Ishikawa (cell line): Measurements from ENCODE around the gene NAV1.

Experiments
- CEBPB ChIP-seq: IDR thresholded peaks from 2 replicates; pipeline ENCODE4 v1.6.1; 2012
- EGR1 ChIP-seq: IDR thresholded peaks from 2 replicates; pipeline ENCODE4 v1.6.1; 2012
- EP300 ChIP-seq: IDR thresholded peaks from 2 replicates; pipeline ENCODE4 v1.6.1; 2012; ENCODE audit warnings: borderline replicate concordance
- FOXM1 ChIP-seq: IDR thresholded peaks from 2 replicates; pipeline ENCODE4 v1.6.1; 2012; ENCODE audit warnings: low read depth, borderline replicate concordance
- RAD21 ChIP-seq: IDR thresholded peaks from 2 replicates; pipeline ENCODE4 v1.6.1; 2012; ENCODE audit warnings: low read depth
- ZBTB7A ChIP-seq: IDR thresholded peaks from 2 replicates; pipeline ENCODE4 v1.6.1; 2012; ENCODE audit warnings: low read depth
- TF ChIP-seq, protein P1 (sequence below): IDR thresholded peaks from 2 replicates; pipeline ENCODE4 v1.6.1; 2012; ENCODE audit warnings: low read depth, mild to moderate bottlenecking

DNA sequence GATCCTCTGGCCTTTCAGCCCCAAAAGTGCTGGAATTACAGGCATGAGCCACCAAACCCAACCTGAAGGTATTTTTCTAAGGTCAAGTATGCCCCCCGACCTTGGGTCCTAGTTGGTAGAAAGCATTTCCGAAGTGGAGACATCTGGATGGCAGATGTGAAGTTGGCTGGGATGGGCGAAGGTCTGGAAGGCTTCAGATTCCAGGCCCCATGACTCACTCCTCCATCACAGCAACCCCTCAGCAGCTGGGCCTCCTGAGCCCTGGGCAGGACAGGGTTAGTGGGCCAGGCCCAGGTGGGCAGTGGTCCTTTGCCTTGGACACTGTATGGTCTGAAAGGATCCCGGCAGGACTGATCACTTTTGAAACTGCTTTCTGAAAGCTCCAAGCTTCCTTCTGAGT is 23.3 kb downstream of the NAV1 start:
- TF ChIP-seq EP300 (no peak), ZBTB7A (no peak), RAD21 (no peak), CEBPB (no peak), FOXM1 (no peak), EGR1 (no peak)
- TF ChIP-seq, protein P1, sequence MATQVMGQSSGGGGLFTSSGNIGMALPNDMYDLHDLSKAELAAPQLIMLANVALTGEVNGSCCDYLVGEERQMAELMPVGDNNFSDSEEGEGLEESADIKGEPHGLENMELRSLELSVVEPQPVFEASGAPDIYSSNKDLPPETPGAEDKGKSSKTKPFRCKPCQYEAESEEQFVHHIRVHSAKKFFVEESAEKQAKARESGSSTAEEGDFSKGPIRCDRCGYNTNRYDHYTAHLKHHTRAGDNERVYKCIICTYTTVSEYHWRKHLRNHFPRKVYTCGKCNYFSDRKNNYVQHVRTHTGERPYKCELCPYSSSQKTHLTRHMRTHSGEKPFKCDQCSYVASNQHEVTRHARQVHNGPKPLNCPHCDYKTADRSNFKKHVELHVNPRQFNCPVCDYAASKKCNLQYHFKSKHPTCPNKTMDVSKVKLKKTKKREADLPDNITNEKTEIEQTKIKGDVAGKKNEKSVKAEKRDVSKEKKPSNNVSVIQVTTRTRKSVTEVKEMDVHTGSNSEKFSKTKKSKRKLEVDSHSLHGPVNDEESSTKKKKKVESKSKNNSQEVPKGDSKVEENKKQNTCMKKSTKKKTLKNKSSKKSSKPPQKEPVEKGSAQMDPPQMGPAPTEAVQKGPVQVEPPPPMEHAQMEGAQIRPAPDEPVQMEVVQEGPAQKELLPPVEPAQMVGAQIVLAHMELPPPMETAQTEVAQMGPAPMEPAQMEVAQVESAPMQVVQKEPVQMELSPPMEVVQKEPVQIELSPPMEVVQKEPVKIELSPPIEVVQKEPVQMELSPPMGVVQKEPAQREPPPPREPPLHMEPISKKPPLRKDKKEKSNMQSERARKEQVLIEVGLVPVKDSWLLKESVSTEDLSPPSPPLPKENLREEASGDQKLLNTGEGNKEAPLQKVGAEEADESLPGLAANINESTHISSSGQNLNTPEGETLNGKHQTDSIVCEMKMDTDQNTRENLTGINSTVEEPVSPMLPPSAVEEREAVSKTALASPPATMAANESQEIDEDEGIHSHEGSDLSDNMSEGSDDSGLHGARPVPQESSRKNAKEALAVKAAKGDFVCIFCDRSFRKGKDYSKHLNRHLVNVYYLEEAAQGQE, result no peak
